GM12874 (cell line): Measurements from ENCODE around the gene LARP6.

Experiments used
- TF ChIP-seq, protein P1 (sequence below): IDR thresholded peaks from 2 replicates; pipeline ENCODE4 v1.5.1; 2011; ENCODE audit warnings: low read depth, mild to moderate bottlenecking, control low read depth, low read length, moderate library complexity; ENCODE audit not compliant: insufficient read depth

Gene LARP6

DNA sequence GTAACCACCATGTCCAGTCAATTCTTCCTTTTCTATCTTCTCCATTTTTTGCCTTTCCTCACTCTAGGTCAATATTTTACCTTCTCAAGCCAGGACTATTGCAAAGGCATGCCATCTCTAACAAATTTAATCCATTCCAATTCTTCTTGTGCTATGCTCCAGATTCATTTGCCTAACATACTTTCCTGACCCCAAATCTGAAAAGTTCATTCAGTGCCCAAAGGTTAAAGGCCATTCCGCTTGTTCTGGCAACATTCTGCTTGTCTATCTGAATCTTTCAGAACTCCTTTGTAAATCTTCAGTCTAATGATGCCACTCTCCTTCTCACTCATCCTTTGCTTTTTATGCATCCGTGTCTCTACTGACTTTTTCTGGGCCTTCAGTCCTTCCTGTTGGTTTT lies 22.7 kb upstream of the LARP6 start:
- TF ChIP-seq, protein P1, sequence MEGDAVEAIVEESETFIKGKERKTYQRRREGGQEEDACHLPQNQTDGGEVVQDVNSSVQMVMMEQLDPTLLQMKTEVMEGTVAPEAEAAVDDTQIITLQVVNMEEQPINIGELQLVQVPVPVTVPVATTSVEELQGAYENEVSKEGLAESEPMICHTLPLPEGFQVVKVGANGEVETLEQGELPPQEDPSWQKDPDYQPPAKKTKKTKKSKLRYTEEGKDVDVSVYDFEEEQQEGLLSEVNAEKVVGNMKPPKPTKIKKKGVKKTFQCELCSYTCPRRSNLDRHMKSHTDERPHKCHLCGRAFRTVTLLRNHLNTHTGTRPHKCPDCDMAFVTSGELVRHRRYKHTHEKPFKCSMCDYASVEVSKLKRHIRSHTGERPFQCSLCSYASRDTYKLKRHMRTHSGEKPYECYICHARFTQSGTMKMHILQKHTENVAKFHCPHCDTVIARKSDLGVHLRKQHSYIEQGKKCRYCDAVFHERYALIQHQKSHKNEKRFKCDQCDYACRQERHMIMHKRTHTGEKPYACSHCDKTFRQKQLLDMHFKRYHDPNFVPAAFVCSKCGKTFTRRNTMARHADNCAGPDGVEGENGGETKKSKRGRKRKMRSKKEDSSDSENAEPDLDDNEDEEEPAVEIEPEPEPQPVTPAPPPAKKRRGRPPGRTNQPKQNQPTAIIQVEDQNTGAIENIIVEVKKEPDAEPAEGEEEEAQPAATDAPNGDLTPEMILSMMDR: no peak

DNA sequence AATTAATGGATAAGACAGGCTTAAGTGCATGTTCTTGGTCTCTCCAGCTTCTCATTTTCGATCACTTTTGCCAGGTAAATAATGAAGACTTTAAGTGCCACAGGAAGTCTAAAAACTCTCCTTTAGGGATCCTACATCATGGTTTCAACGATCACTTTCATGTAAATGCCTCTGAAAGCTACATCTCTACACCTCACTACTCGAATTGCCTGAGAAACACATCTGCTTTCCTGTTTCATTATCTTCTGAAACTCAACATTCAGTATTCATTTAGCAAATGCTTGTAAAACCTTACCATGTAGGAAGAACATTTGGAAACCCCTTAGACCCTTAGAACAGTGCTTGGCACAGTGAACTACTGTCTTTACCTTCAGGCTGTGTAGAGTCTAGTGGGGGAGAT lies 22.1 kb upstream of the LARP6 start:
- TF ChIP-seq, protein P1: no peak

DNA sequence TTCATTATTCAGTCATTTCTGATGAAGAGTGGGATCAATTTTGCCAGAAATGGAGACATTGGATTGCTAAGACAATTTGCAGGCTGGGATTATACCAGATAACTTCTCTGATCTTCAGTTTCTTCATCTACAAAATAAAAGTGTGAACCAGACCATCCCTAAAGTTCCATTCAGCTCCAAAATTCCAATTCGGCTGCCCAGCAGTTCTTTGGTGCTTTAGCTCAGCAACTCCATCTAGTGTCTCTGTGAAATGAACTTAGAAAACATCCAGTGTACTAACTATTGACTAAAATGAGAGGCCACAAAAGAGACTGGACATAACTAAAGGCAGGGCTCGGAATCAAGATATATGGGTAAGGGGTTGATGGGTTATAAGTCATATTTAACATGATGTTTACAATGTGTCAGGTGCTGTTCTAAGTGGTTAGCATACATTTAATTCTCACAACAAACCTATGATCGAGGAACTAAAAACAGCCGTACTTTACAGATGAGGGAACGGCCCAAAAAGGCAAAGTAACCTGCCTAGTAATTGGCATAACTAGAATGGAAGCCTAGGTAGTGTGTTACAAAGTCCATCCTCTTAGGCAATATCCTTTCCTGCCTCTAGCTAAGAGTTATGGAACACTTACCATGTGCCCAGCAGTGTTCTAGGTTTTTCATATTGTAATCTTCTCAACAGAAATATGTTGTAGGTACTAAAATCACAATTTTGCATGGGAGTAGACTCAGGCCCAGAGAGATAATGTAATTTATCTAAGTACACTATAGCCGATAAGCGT lies 21.2 kb upstream of the LARP6 start:
- TF ChIP-seq, protein P1: no peak

- TF ChIP-seq, protein P1: no peak
Measured at GRCh38 chr15:70873232-70874054, 19.5 kb upstream of the LARP6 start.

DNA sequence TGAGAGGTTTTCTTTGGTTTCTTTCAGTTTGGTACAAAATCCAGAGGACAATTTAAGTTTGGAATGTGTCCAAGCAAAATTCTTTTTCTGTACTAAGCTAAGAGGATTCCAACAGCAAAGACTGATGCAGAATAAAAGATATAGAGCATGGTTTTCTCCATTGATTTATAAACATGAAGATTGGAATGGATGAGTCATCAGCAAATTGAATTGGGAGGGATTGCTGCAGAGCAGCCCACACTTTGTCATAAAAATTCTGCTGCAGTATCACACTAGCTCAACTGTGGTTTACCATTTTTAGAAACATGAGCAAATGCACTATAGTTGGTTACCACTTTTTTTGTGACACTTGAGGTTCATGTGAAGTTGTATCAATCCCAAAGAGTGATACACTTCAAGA lies 16.1 kb upstream of the LARP6 start:
- TF ChIP-seq, protein P1: no peak

GRCh38 chr15:70869346-70869745 lies 15.4 kb upstream of the LARP6 start:
- TF ChIP-seq, protein P1: no peak

DNA sequence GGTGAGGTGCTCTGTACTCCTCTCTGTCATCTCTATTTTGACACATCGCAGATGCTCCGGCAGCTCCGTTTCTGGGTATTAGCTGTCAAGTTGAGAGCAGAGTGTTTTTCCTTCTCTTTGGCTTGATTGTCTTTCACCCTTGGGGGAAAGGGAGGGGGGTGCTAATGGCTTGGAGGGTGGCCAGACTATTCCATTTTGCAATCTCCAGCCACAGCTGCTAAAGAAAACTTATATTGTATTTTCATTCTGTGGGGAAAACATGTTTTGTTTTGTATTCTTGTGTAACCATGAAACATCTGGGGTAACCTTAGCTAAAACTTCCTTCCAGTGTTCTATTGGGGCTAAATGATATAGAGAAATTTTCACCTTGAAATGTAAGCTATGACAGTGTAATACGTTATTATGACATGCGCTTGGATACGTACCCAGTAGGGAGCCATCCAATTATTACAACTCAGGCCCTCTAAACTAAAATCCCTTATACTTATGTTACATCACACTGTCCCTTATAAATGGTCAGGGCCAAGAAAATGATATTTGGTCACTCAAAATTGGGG lies 14.0 kb upstream of the LARP6 start:
- TF ChIP-seq, protein P1: no peak
